SH-SY5Y (cell line): Measurements from ENCODE around the gene SECISBP2L.

Source experiments
- GATA2 ChIP-seq: IDR thresholded peaks from 2 replicates; pipeline ENCODE4 v1.6.1; 2011; ENCODE audit warnings: mild to moderate bottlenecking, low read depth, low read length
- GATA3 ChIP-seq: IDR thresholded peaks from 2 replicates; pipeline ENCODE4 v1.6.1; 2011; ENCODE audit warnings: low read depth, mild to moderate bottlenecking, low read length, moderate library complexity

DNA sequence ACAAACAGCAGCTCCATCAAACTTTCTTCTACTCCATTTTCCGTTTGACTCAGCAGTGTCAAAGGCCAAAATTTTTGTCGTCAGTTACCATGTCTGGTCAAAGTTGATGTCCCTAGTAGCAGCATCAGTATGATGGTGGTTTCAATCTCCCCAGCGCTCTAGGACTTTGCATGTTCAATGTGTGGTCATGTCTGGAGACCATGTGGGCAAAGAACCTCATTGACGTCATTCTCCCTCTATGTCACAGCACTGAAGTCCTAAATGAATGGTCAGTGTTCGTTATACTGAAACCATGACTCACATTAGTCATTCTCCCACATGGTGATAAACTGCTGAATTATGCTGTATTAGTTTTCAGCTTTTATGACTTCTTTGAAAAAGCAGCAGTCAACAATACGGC, 105.7 kb downstream of the SECISBP2L start:
- TF ChIP-seq GATA2 (no peak), GATA3 (no peak)
